Pancreas (tissue), 10 donors: ENCODE data around the gene FNIP2. TPM values are rescaled to one million over a fixed set of nuclear protein-coding genes. Genes with fewer than 3 reads are reported as not detected.

Experiments
- ATAC-seq, 4 donors: fragments of 200-7000 bp; cut with Tn5 transposase; one replicate each; pipeline versions ENCODE4 v1.8.0 to v1.9.1; 2020; ENCODE audit warnings: mild to moderate bottlenecking in 4 of 4, moderate library complexity in 4 of 4
- DNase-seq, 6 donors: peaks; one replicate each; pipeline ENCODE4 v3.0.0-alpha.2; 2020
- FAIRE-seq: peaks from 2 replicates; lab custom pipeline; 2012; peaks lifted over from hg19 to GRCh38; lab: Jason Lieb, UNC
- H3K27ac ChIP-seq, 4 donors: fragments of 200-600 bp; sonication (generic); 1 replicate in 3 of 4; 2 replicates in 1 of 4; pipeline versions ENCODE4 v1.5.0 to v1.8.0; 2020
- H3K27me3 ChIP-seq, 4 donors: fragments of 200-600 bp; one replicate each; pipeline ENCODE4 v1.8.0; 2021
- H3K36me3 ChIP-seq, 3 donors: fragments of 200-600 bp; sonication (generic) in 1 of 3; one replicate each; pipeline versions ENCODE4 v1.5.0 to v1.8.0; 2020 to 2021
- H3K4me1 ChIP-seq, 3 donors: fragments of 200-600 bp; one replicate each; pipeline ENCODE4 v1.8.0; 2021
- H3K4me3 ChIP-seq, 4 donors: fragments of 200-600 bp; sonication (generic) in 2 of 4; one replicate each; pipeline versions ENCODE4 v1.5.0 to v1.8.0; 2020 to 2021
- H3K9me3 ChIP-seq, 4 donors: fragments of 200-600 bp; one replicate each; pipeline ENCODE4 v1.8.0; 2021
- CTCF ChIP-seq, 4 donors: fragments of 200-600 bp; sonication (generic) in 3 of 4; IDR thresholded peaks; one replicate each; pipeline versions ENCODE4 v1.5.0 to v1.8.0; 2021; ENCODE audit warnings: antibody characterized with exemption in 4 of 4
- WGBS, 2 donors: extraction: QIAGEN DNeasy Blood & Tissue Kit; methylation state at CpG; one replicate each; pipeline ENCODE4 v1.1.7; 2013; 5-methylcytosine and 5-hydroxymethylcytosine counted together
- intact Hi-C, 3 donors: fragments of 100-400 bp; cut with DNase I; formaldehyde crosslinking; loops; one replicate each; pipeline versions ENCODE4 v1.11.1 to v1.14.2; 2022
- polyA plus RNA-seq, 2 donors: library from polyadenylated mRNA; stranded (reverse); fragments of 200-250 nt; gene quantifications; one replicate each; pipeline ENCODE4 v1.2.3, GENCODE V29; 2013
- total RNA-seq, 6 donors: library from RNA; stranded (reverse); fragmentation: NEBNext Ultra II Directional in 4 of 6; extraction: Animal tissue kit (Norgen Biotek cat#: 25700) in 4 of 6; gene quantifications; one replicate each; pipeline versions ENCODE4 v1.2.1 to v1.2.4, GENCODE V29; 2021 to 2023
- donor health status: healthy with polysubstance abuse.
- donor health status: DM: no; HTN: no; CAD: no; lungs with moderate emphysema.
- donor health status: DM: no; HTN: no; CAD: no.
- donor health status: control.
- donor health status: control.
- donor health status: Bipolar disorder and iron deficiency.
- donor health status: DM: yes; HTN: yes; CAD: no.
- donor health status: DM: no; HTN: no; CAD: no.
- donor health status: DM: no; HTN: no; CAD: no.
- donor health status: DM: yes; HTN: yes; CAD: no.

The FNIP2 gene
- total and polyA plus RNA-seq, 8 donors = 5.4 to 28.2 (median 15.9) TPM

DNA sequence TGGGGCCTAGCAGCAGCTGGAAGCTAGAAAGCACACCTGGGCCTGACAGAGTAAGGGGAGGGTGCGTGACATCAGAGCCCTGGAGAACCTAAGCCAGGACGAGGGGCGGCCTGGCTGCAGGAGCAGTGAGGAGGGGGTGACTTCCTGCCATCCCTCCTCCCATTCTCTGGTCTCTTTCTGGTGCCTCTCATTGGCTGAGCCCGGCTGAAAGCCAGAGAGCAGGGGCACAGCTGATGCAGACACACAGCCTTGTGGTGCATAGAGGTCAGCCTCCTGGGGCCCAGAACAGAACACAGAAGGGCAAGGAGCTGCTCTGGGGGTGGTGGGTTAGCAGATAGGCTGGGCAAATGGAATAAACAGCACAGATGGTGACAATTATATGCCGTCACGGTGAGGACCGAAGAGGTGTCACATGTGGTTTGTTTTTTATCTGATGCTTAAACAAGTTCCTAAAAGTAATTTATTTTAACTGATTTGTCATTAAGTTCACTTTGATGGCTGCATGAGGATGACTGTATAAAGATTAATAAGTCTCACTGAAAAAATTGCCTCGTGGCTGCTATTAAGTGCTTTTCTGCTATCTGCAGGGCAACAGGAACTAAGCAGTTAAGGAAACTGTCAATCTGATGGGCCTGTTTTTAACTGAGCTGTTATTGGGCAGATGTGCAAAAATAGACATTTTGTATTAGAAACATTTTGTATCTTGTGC lies 102.0 kb downstream of the FNIP2 start:
- no peak overlapping the region for H3K4me3 ChIP-seq
- H3K36me3 ChIP-seq = peaks cover 0 to 29% (median 5%) of the 10 kb centered on the region in 3 donors
- peak in 2 of 4 donors; percentile 53 to 64 for ATAC-seq
- H3K9me3 ChIP-seq = no peaks in the 10 kb centered on the region
- no peak for FAIRE-seq
- DNase-seq = no peak
- WGBS, 2 donors = 71 to 73% methylated on average over 8 of the region's 8 CpGs
- H3K4me1 ChIP-seq = peaks cover 1 to 9% (median 3%) of the 10 kb centered on the region in 3 donors
- no peak for TF ChIP-seq CTCF (IDR thresholded peaks at IDR 0.05)
- no peaks in the 10 kb centered on the region for H3K27me3 ChIP-seq
- intact Hi-C loops = loop anchor here in 1 of 3 donors (10.0 kb wide), 1 partner anchor 324 kb away; no protein-coding TSS in a partner anchor
- no peak overlapping the region for H3K27ac ChIP-seq

- Histone ChIP-seq H3K4me1 (peaks cover 3 to 9% (median 3%) of the 10 kb centered on the region in 3 donors), H3K27ac (no peak overlapping the region), H3K9me3 (no peaks in the 10 kb centered on the region), H3K4me3 (no peak overlapping the region), H3K27me3 (no peaks in the 10 kb centered on the region), H3K36me3 (peaks cover 0 to 29% (median 5%) of the 10 kb centered on the region in 3 donors)
- no peak for TF ChIP-seq CTCF (IDR thresholded peaks at IDR 0.05)
- FAIRE-seq = no peak
- intact Hi-C loops = loop anchor here in 1 of 3 donors (10.0 kb wide), 1 partner anchor 323 kb away; no protein-coding TSS in a partner anchor
- no peak for ATAC-seq
- WGBS, 2 donors = 39 to 44% methylated on average over 3 of the region's 3 CpGs
- no peak for DNase-seq
These were observed 102.5 kb downstream of the FNIP2 start for GRCh38 chr4:158871335-158871724.

DNA sequence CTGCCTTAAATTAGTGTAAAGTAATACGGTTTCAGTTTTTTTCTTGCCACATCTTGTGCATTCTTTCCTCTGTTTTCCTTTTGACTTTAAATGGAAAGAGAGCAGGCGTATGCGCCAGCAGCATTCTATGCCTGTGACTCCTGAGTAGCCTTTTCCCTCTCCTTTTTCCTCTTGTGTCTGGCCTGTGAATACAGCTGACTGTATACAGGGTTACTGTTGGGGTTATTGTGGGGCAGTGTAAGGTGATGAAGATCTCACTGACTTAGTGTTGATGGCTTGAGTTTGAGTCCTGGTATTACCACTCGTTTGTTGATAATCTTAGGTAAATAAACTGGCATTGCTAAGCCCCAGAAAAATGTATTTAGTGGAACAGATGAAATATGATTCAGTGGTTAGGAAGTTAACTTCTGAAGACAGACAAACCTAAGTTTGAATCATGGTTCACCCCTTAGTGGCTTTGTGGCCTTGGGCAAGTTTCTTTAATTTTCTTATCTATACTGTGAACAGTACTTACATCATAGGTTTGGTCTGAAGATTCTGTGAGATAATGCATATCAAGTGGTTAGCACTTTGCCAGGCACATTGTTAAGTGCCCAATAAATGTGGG lies 105.1 kb downstream of the FNIP2 start:
- H3K27ac ChIP-seq = no peak overlapping the region
- no peaks in the 10 kb centered on the region for H3K9me3 ChIP-seq
- peaks cover 0 to 17% (median 0%) of the 10 kb centered on the region in 3 donors for H3K36me3 ChIP-seq
- ATAC-seq (peak in 2 of 4 donors; percentile 15 to 55), FAIRE-seq (no peak), DNase-seq (no peak)
- 69 to 77% methylated on average over 4 of the region's 4 CpGs for WGBS, 2 donors
- peaks cover 3 to 9% (median 3%) of the 10 kb centered on the region in 3 donors for H3K4me1 ChIP-seq
- TF ChIP-seq CTCF (IDR thresholded peaks at IDR 0.05) = no peak
- intact Hi-C loops = loop anchor here in 1 of 3 donors (10.0 kb wide), 1 partner anchor 321 kb away; no protein-coding TSS in a partner anchor
- no peaks in the 10 kb centered on the region for H3K27me3 ChIP-seq
- no peak overlapping the region for H3K4me3 ChIP-seq

- H3K4me1 ChIP-seq = peaks cover 3 to 9% (median 3%) of the 10 kb centered on the region in 3 donors
- no peak overlapping the region for H3K27ac ChIP-seq
- H3K9me3 ChIP-seq = no peaks in the 10 kb centered on the region
- peaks cover 0 to 8% (median 0%) of the 10 kb centered on the region in 3 donors for H3K36me3 ChIP-seq
- no peak overlapping the region for H3K4me3 ChIP-seq
- intact Hi-C loops = loop anchor here in 1 of 3 donors (10.0 kb wide), 1 partner anchor 320 kb away; no protein-coding TSS in a partner anchor
- 81 to 92% methylated on average over 4 of the region's 4 CpGs for WGBS, 2 donors
- no peaks in the 10 kb centered on the region for H3K27me3 ChIP-seq
- DNase-seq = no peak
- TF ChIP-seq CTCF (IDR thresholded peaks at IDR 0.05) = no peak
- ATAC-seq = no peak
- no peak for FAIRE-seq
These were observed 106.2 kb downstream of the FNIP2 start for GRCh38 chr4:158875026-158875425.
